ENCODE measurements around the gene THAP7. TPM values are rescaled to one million over a fixed set of nuclear protein-coding genes. Genes with fewer than 3 reads are reported as not detected.
A peak's percentile ranks its signal among the peaks of the same experiment; 100 is the strongest.

Gene THAP7
- total and polyA plus RNA-seq, 8 donors, result 14.7 to 26.3 (median 20.0) TPM

- intact Hi-C loops (cut with DNase I), result no loop called here
- Histone ChIP-seq H3K36me3 (no peaks in the 10 kb centered on the region), H3K4me3 (no peak within 1 kb of the TSS), H3K9me3 (no peaks in the 10 kb centered on the region), H3K27me3 (peaks cover 5 to 39% of the 10 kb centered on the region in 2 donors), H3K4me1 (peaks cover 0 to 38% of the 10 kb centered on the region in 2 donors), H3K27ac (no peak within 1 kb of the TSS)
- ATAC-seq (no peak), DNase-seq (peak in 1 of 4 donors; percentile 76)
- TF ChIP-seq CTCF (IDR thresholded peaks at IDR 0.05), result no peak
Observed at GRCh38 chr22:20966883-20967696, 34.8 kb downstream of the THAP7 start, which contains the start of gene AIFM3. Gene AIFM3, plus strand, starts transcription at chr22:20967255. Its CDS starts 690 bp downstream, at chr22:20967945.

DNA sequence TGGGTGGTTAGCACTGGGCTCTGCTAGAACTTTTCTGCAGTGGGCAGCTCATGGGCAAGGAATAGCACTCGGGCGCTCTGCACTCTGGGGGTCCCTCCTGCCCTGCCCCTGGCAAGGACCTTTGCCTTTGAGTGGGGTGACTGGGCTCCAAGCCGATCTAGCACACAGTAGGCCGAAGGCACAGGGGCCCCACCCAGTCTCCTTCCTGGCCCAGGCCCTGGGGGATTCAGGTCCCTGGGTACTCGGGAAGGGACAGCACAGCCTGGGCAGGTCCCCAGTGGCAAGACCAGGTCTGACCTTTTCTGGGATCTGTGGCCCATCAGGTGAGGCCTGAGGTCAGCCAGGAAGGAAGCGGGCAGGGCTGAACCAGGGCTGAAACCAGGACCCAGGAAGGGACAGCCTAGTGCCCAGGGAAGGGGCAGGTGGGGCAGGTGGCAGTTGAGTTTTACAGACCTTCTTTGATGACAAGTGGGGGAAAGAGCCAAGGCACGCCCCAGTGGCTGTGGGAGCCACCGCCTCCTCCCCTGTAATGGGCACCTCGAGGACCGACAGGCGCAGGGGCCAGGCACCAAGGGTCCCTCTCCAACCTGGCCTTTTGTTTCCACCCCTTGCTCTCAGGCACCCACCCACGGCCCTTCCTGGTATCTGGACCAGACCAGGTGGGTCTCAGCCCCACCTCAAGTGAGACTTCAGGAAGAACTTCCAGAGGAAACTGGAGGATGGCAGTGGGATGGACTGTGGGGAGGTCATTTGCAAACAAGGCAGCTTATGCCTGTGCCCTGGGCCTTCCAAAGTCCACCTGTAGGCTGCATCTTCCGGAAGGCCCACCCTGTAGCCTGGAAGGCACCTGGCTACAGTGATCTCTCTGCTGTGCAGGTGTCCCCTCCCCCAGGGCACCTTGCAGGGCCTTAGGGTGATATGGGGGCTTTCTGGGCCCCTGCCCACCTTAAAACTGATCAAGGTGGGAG is 35.7 kb downstream of the THAP7 start:
- no peaks in the 10 kb centered on the region for H3K9me3 ChIP-seq
- intact Hi-C loops (cut with DNase I), result no loop called here

DNA sequence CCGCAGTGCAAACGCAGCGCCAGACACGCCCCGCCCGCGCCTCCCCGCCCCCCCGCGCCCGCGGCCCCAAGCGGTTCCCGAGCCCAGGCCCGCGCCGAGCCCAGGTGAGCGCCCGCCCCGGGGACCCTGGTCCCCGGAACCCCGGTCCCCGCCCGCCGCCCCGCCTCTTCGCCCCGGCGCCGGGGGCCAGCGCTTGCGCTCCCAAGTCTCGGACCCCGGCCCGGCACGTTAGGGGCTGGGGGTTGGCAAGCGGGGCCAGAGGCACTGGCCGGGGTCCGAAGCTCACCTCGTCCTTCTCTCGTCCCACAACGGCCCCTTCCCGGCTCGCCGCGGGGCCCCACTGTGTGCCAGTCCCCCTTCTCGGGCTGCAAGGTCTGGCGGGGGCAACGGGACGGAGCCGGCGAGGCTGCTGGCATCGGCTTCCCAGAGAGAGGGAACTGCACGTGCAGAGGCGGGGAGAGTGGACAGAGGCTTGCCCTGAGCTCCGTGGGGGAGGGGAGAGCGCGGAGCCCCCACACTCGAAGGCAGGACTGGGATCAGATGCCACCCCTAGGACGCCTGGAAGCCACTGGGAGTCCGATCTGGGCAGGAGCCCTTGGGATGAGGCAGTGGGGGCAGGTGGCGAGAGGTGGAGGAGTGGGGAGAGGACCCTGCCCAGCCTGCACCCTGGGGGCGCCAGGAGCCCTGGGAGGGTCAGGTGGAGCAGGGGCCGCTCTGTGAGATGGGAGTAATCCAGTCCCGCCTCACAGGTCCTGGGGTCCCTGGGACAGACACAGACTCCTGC is 36.6 kb downstream of the THAP7 start:
- Histone ChIP-seq H3K27ac (no peak overlapping the region), H3K27me3 (peaks cover 5 to 39% of the 10 kb centered on the region in 2 donors), H3K36me3 (no peaks in the 10 kb centered on the region), H3K4me1 (peaks cover 0 to 37% of the 10 kb centered on the region in 2 donors), H3K4me3 (peak overlapping the region in 1 of 2 donors; percentile 19), H3K9me3 (no peaks in the 10 kb centered on the region)
- TF ChIP-seq CTCF (IDR thresholded peaks at IDR 0.05), result no peak
- intact Hi-C loops (cut with DNase I), result no loop called here
- no peak for ATAC-seq
- DNase-seq, result peak in 1 of 4 donors; percentile 79

More for the DNA sequence above, 35.7 kb downstream of the THAP7 start:
- no peaks in the 10 kb centered on the region for H3K36me3 ChIP-seq
- no peak for TF ChIP-seq CTCF (IDR thresholded peaks at IDR 0.05)
- peak in 1 of 4 donors; percentile 63 for DNase-seq
- no peak overlapping the region for H3K27ac ChIP-seq
- H3K4me1 ChIP-seq, result peaks cover 0 to 37% of the 10 kb centered on the region in 2 donors
- no peak overlapping the region for H3K4me3 ChIP-seq
- H3K27me3 ChIP-seq, result peaks cover 5 to 39% of the 10 kb centered on the region in 2 donors
- no peak for ATAC-seq

GRCh38 chr22:20964799-20965103 is 37.2 kb downstream of the THAP7 start:
- H3K4me3 ChIP-seq, result peak overlapping the region; percentile 5 to 21
- ATAC-seq (no peak), DNase-seq (peak in 1 of 4 donors; percentile 69)
- peaks cover 0 to 37% of the 10 kb centered on the region in 2 donors for H3K4me1 ChIP-seq
- H3K27me3 ChIP-seq, result peaks cover 5 to 39% of the 10 kb centered on the region in 2 donors
- TF ChIP-seq CTCF (IDR thresholded peaks at IDR 0.05), result no peak
- H3K9me3 ChIP-seq, result no peaks in the 10 kb centered on the region
- H3K36me3 ChIP-seq, result no peaks in the 10 kb centered on the region
- H3K27ac ChIP-seq, result no peak overlapping the region
- intact Hi-C loops (cut with DNase I), result no loop called here
